AG04450 (cell line): Measurements from ENCODE around the gene OR14C36. TPM values are rescaled to one million over a fixed set of nuclear protein-coding genes. Genes with fewer than 3 reads are reported as not detected.

Experiments used
- CTCF ChIA-PET: fragments of 300-600, 350-600 bp; formaldehyde crosslinking; extraction: SDS; loops from one replicate; lab custom pipeline; 2022; ENCODE audit warnings: antibody characterized with exemption, inconsistent platforms; lab: Charles Lee
- POLR2A ChIA-PET: fragments of 350-600 bp; formaldehyde crosslinking; extraction: SDS; loops from one replicate; lab custom pipeline; 2021; ENCODE audit warnings: antibody characterized with exemption, inconsistent platforms; lab: Yijun Ruan, JAX
- DNase-seq: peaks from one replicate; pipeline ENCODE4 v3.0.0-alpha.2; 2011; ENCODE audit warnings: low read depth, low spot score
- H3K27ac ChIP-seq: one replicate; pipeline ENCODE4 v1.5.1; 2012; ENCODE audit warnings: low read depth, low read length, control low read depth
- H3K27me3 ChIP-seq: one replicate; pipeline ENCODE4 v1.6.0; 2012; ENCODE audit warnings: low read length; ENCODE audit not compliant: control insufficient read depth, insufficient read depth
- H3K4me3 ChIP-seq: 2 replicates; pipeline ENCODE4 v1.5.1; 2011; ENCODE audit warnings: mild to moderate bottlenecking, low read depth, low read length, control low read depth
- H3K9me3 ChIP-seq: 2 replicates; pipeline ENCODE4 v1.5.1; 2012; ENCODE audit warnings: low read length; ENCODE audit not compliant: control insufficient read depth, insufficient read depth
- polyA plus RNA-seq: library from polyadenylated mRNA; depleted of rRNA; stranded (reverse); fragments of >200 nt; gene quantifications from 2 replicates; pipeline ENCODE4 v1.2.3, GENCODE V29; 2011
- TF ChIP-seq, protein P1 (sequence below): IDR thresholded peaks from 2 replicates; pipeline ENCODE4 v1.5.1; 2011; ENCODE audit warnings: low read depth, low read length, control low read depth, inconsistent platforms

Gene OR14C36
- polyA plus RNA-seq, 1 experiment, result not detected

DNA sequence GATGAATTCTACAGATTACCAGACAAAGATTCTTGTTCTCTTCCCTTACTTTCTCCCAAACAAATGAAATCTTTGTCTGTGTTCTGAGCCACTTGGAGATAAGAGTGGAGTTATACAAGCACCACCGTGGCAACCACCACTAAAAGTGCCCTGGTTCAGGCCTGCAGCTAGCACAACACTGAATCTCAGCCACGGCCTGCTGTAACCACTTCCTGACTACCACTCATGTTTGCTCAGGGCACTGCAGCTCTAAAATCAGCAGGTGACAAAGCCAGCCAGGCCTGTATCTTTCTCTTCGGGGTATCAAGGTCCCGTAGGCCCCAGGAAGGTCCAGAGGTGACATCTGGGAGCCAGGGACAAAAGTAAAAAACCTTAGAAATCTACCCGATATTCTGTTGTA lies 23.8 kb downstream of the OR14C36 start:
- DNase-seq, result no peak
- Histone ChIP-seq H3K27me3 (no peaks in the 10 kb centered on the region), H3K27ac (no peak overlapping the region), H3K4me3 (no peak overlapping the region), H3K9me3 (peaks cover 19% of the 10 kb centered on the region; the same call in 1 of the 2 replicates)
- TF ChIP-seq, protein P1, sequence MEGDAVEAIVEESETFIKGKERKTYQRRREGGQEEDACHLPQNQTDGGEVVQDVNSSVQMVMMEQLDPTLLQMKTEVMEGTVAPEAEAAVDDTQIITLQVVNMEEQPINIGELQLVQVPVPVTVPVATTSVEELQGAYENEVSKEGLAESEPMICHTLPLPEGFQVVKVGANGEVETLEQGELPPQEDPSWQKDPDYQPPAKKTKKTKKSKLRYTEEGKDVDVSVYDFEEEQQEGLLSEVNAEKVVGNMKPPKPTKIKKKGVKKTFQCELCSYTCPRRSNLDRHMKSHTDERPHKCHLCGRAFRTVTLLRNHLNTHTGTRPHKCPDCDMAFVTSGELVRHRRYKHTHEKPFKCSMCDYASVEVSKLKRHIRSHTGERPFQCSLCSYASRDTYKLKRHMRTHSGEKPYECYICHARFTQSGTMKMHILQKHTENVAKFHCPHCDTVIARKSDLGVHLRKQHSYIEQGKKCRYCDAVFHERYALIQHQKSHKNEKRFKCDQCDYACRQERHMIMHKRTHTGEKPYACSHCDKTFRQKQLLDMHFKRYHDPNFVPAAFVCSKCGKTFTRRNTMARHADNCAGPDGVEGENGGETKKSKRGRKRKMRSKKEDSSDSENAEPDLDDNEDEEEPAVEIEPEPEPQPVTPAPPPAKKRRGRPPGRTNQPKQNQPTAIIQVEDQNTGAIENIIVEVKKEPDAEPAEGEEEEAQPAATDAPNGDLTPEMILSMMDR, result no peak
- POLR2A ChIA-PET, result no interaction called here
- CTCF ChIA-PET, result no interaction called here

DNA sequence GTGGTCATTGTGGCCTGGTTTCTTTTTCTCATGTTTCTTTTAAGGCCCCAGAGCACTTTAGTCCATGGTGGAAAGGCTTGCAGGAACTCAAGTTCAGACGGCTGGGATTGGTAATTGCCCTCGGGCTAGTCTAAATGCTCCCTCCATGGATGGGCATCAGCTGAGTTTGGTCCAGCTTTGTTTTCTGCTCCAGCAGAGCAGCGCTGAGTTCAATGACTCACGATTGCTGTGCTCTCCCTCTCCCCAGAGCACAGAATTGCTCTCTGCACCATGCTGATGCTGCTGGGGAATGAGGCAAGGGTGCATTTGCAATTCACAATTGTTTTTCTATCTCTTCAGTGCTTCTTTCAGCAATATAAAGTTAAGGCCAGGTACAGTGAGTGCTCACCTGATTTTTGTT lies 25.2 kb downstream of the OR14C36 start:
- POLR2A ChIA-PET, result no interaction called here

DNA sequence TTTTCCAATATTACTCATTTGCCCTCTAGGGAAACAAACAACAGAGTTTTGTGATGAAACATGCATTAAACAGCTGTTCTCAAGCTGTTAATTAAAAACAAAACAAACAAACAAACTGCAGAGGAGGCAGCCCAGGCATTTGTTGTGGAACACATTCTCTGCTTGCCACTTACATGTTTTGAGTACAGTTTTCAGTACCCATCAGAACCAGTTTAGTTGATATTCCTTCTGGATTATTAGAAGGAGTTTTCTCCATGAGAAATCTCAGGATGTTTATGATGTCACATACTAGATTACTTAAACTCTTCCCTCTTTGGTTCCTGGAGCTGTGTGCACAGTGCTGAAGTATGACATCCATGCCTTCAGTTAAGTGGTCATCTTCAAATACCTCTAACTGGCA lies 26.9 kb downstream of the OR14C36 start, which contains the start of gene OR2T6:
TSS of gene OR2T6 (plus strand) at position 301 of the 400 bp plus-strand sequence. CDS start 11,863 bp downstream, outside the sequence.
- ChIA-PET CTCF (no interaction called here), POLR2A (no interaction called here)
- TF ChIP-seq, protein P1, result no peak
- Histone ChIP-seq H3K27ac (no peak within 1 kb of the TSS), H3K4me3 (no peak within 1 kb of the TSS), H3K9me3 (peaks cover 19% of the 10 kb centered on the region; the same call in 1 of the 2 replicates), H3K27me3 (no peaks in the 10 kb centered on the region)
- no peak for DNase-seq

More for the DNA sequence above, 25.2 kb downstream of the OR14C36 start:
- CTCF ChIA-PET, result no interaction called here
- H3K27ac ChIP-seq, result no peak overlapping the region
- no peak overlapping the region for H3K4me3 ChIP-seq
- H3K9me3 ChIP-seq, result peaks cover 19% of the 10 kb centered on the region; the same call in 1 of the 2 replicates
- H3K27me3 ChIP-seq, result no peaks in the 10 kb centered on the region
- DNase-seq, result no peak
- TF ChIP-seq, protein P1, result no peak

DNA sequence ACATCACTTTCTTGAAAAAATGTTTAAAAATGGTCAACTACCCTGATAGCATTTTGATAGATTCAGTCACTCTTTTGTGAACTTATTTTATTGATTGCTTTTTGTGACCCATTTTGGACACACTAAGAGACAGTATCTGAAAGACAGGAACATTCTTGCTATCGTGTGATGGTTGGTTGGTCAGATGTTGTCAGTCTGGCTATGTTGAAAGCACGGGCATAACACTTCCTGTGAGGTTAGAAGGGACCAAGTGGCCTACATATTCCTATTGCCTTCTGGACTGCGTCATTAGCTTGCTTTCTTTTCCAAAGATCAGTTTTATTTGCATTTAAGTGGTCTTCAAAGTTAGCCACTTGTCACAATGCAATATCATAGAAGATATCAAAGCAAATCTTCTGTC lies 28.3 kb downstream of the OR14C36 start:
- TF ChIP-seq, protein P1, result no peak
- peaks cover 19% of the 10 kb centered on the region; the same call in 1 of the 2 replicates for H3K9me3 ChIP-seq
- CTCF ChIA-PET, result no interaction called here
- DNase-seq, result no peak
- no peak overlapping the region for H3K27ac ChIP-seq
- H3K4me3 ChIP-seq, result no peak overlapping the region
- no peaks in the 10 kb centered on the region for H3K27me3 ChIP-seq
- POLR2A ChIA-PET, result no interaction called here

DNA sequence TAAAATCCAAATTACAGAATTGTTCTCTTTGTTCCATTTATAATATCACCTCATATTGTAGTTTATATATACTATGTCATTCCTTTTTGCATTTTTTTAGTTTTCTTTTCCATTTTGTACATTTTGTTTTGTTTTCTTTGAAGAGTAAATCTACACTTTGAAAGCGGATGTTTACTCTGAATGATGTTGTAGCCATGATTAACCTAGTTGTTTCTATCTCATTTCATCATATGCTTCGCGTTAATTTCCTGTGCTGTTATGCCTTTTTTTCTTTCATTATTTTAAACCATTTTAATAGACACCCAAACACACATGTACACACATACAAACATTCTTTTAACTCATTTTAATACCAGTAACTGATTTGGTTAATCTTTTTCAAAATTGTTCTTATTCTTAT lies 32.3 kb downstream of the OR14C36 start:
- TF ChIP-seq, protein P1, result no peak
- Histone ChIP-seq H3K4me3 (no peak overlapping the region), H3K27ac (no peak overlapping the region), H3K27me3 (no peaks in the 10 kb centered on the region), H3K9me3 (peaks cover 4% of the 10 kb centered on the region; the same call in 1 of the 2 replicates)
- POLR2A ChIA-PET, result no interaction called here
- DNase-seq, result no peak
- CTCF ChIA-PET, result no interaction called here
